GM06990 (cell line): ENCODE results near the gene C1orf210.

Source experiments
- DNase-seq: peaks from one replicate; pipeline ENCODE4 v3.0.0-alpha.2; 2011; ENCODE audit not compliant: insufficient read length; ENCODE audit errors: extremely low read depth
- H3K27me3 ChIP-seq: replicated peaks from 2 replicates; pipeline ENCODE4 v1.6.0; 2011; ENCODE audit warnings: low read length; ENCODE audit not compliant: control insufficient read depth, insufficient read depth
- H3K36me3 ChIP-seq: 2 replicates; pipeline ENCODE4 v1.5.1; 2011; ENCODE audit warnings: low read length; ENCODE audit not compliant: control insufficient read depth, insufficient read depth
- H3K4me3 ChIP-seq: replicated peaks from 2 replicates; pipeline ENCODE4 v1.5.1; 2011; ENCODE audit warnings: low read depth, mild to moderate bottlenecking, control low read depth, low read length
- CTCF ChIP-seq: IDR thresholded peaks from 2 replicates; pipeline ENCODE4 v1.5.1; 2011; ENCODE audit warnings: low read length, control low read depth, mild to moderate bottlenecking, inconsistent platforms; ENCODE audit not compliant: insufficient read depth, poor library complexity, severe bottlenecking

The C1orf210 gene

DNA sequence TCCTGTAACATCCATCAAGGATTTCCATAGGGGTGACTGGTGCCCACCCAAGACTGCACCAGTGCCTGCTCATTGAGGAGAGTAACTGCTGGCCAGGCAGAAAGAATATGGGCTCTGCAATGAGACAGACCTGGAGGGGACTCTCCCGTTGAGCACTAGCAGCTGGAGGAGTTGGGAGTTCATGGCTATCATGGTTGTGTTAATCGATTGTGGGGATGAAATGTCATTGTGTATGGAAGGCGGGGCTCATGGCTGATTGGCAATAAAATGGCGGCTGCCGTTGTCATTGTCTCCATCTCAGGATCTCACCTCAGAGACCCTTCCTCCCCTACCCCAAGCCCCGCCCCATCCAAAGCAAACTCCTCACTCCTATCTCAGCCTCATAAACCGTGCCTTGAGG is 11.7 kb downstream of the C1orf210 start:
- DNase-seq: no peak
- Histone ChIP-seq H3K4me3 (no peak overlapping the region), H3K36me3 (no peaks in the 10 kb centered on the region), H3K27me3 (no peaks in the 10 kb centered on the region; the same call in 1 of the 2 replicates)
- TF ChIP-seq CTCF: no peak

- no peak for DNase-seq
- no peaks in the 10 kb centered on the region for H3K36me3 ChIP-seq
- no peak for TF ChIP-seq CTCF
- no peaks in the 10 kb centered on the region; the same call in 1 of the 2 replicates for H3K27me3 ChIP-seq
- no peak overlapping the region for H3K4me3 ChIP-seq
Measured at GRCh38 chr1:43272576-43273571, 12.5 kb downstream of the C1orf210 start.

- H3K4me3 ChIP-seq: no peak overlapping the region
- H3K27me3 ChIP-seq: no peaks in the 10 kb centered on the region; the same call in 1 of the 2 replicates
- TF ChIP-seq CTCF: no peak
- DNase-seq: no peak
- no peaks in the 10 kb centered on the region for H3K36me3 ChIP-seq
Measured at GRCh38 chr1:43272161-43272560, 13.2 kb downstream of the C1orf210 start.

DNA sequence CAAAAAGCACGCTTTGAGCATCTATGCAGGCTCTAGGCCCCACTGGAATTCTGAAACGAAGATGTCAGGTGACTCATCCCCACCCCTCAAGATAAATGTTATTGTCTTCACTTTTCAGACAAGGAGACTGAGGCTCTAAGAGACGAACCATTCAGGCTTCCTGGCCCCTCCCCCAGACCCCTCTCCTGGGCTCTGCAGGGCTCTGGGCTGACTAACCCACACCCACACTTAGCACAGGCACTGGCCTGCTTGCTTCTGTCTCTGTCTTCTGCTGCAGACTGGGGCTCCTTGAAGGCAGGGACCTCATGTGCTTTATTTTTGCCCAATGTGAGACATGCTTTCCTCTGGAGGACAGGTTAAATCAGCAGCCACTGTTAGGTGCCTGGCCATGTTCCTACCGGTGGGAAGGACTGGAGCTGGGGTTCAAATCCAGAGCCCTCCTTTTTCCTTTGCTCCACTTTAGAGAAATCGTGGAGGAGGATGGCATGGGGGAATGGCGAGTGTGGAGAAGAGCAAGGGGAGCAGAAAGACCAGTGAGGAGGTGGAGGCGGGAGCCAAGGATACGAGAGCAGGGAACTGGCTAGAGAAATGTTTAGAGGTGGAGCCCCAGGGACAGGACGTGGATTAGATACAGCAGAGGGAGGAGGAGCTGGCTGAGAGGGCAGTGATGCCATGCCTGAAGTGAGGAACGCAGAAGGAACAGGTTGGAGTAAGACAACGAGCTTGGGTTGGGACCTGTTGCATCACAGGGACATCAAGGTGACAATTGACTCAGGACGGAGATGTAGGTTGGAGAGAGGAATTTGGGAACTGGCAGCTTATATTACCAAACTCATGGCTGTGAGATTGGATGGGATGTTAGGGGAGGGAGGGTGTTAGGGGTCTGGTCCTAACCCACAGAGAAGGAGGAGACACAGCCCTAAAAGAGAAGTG is 13.9 kb downstream of the C1orf210 start:
- TF ChIP-seq CTCF: no peak
- H3K4me3 ChIP-seq: no peak overlapping the region
- H3K27me3 ChIP-seq: no peaks in the 10 kb centered on the region; the same call in 1 of the 2 replicates
- H3K36me3 ChIP-seq: no peaks in the 10 kb centered on the region
- no peak for DNase-seq

- no peaks in the 10 kb centered on the region for H3K36me3 ChIP-seq
- H3K4me3 ChIP-seq: peak overlapping the region; percentile 3; the same call in 1 of the 2 replicates
Measured at GRCh38 chr1:43270421-43271095, 14.8 kb downstream of the C1orf210 start.

More at GRCh38 chr1:43270421-43271095, 14.8 kb downstream of the C1orf210 start:
- no peak for DNase-seq
- no peaks in the 10 kb centered on the region; the same call in 1 of the 2 replicates for H3K27me3 ChIP-seq
- no peak for TF ChIP-seq CTCF
